ENCODE results near the gene HSF2BP.

DNA sequence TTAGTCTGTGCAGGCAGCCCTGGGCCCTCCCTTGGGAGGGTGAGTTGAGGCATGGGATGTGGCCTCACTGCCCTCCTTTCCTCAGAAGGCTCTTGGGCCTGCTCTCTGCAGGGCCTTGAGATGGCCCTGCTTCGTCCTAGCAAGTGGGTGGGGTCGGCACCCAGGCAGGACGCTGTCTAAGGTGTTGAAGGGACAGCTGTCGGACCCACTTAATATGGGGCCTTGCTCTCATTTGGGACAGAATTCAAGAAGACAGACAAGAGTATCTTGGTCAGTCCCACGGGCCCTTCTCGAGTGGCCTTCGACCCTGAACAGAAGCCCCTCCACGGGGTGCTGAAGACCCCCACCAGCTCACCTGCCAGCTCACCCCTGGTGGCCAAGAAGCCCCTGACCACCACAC lies 33.7 kb upstream of the HSF2BP start:
- TF ChIP-seq, protein P1, sequence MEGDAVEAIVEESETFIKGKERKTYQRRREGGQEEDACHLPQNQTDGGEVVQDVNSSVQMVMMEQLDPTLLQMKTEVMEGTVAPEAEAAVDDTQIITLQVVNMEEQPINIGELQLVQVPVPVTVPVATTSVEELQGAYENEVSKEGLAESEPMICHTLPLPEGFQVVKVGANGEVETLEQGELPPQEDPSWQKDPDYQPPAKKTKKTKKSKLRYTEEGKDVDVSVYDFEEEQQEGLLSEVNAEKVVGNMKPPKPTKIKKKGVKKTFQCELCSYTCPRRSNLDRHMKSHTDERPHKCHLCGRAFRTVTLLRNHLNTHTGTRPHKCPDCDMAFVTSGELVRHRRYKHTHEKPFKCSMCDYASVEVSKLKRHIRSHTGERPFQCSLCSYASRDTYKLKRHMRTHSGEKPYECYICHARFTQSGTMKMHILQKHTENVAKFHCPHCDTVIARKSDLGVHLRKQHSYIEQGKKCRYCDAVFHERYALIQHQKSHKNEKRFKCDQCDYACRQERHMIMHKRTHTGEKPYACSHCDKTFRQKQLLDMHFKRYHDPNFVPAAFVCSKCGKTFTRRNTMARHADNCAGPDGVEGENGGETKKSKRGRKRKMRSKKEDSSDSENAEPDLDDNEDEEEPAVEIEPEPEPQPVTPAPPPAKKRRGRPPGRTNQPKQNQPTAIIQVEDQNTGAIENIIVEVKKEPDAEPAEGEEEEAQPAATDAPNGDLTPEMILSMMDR (IDR thresholded peaks at IDR 0.05) = no peak
- TF ChIP-seq POLR2A (IDR thresholded peaks at IDR 0.05) = no peak
